ENCODE data around the gene FER. TPM values are rescaled to one million over a fixed set of nuclear protein-coding genes. Genes with fewer than 3 reads are reported as not detected.

The FER gene
- total and polyA plus RNA-seq, 2 of the 8 experiments (the other 6 are each of a cell fraction or from before 2014, with no cell fraction given) = 1.3 to 15.8 TPM

GRCh38 chr5:109099081-109099480 is 351.4 kb downstream of the FER start:
- CTCF ChIA-PET (ENCODE audit: partially characterized antibody) = interaction anchor here (0.7 to 1.2 kb wide), 2 partner anchors 9 to 498 kb away, joined by 3 read pairs; no protein-coding TSS in a partner anchor
- Histone ChIP-seq H3K4ac (replicated peaks; ENCODE audit: insufficient read length, low read depth, low read length) (no peak overlapping the region), H3K79me2 (ENCODE audit: control insufficient read depth in 1 of 2, insufficient read depth in 2 of 2, low read length in 2 of 2) (no peaks in the 10 kb centered on the region), H3K36me3 (ENCODE audit: control insufficient read depth in 2 of 4, insufficient read depth in 4 of 4, low read length in 3 of 4) (no peaks in the 10 kb centered on the region), H2BK12ac (ENCODE audit: low read depth, low read length) (no peak overlapping the region), H3K27me3 (replicated peaks in 1 of 4; ENCODE audit: control insufficient read depth in 3 of 4, extremely low read depth in 1 of 4, insufficient read depth in 3 of 4, low read length in 3 of 4) (no peaks in the 10 kb centered on the region), H3K9ac (replicated peaks in 1 of 4; ENCODE audit: extremely low read depth in 1 of 4, low read depth in 3 of 4, low read length in 3 of 4) (no peak overlapping the region), H2BK20ac (ENCODE audit: low read length) (no peak overlapping the region), H4K5ac (ENCODE audit: insufficient read length, low read depth, low read length) (no peak overlapping the region), H2BK15ac (ENCODE audit: low read length) (no peak overlapping the region), H3K4me1 (replicated peaks in 1 of 4; ENCODE audit: control insufficient read depth in 3 of 4, insufficient read depth in 4 of 4, low read length in 3 of 4) (no peaks in the 10 kb centered on the region), H4K8ac (ENCODE audit: extremely low read depth, insufficient read depth, low read length) (no peak overlapping the region), H2BK120ac (replicated peaks; ENCODE audit: low read depth, low read length) (no peak overlapping the region), H3K18ac (ENCODE audit: extremely low read depth, low read length) (no peak overlapping the region), H2AFZ (ENCODE audit: low read length) (no peak overlapping the region), H3K27ac (ENCODE audit: low read depth, low read length) (no peak overlapping the region), H3K56ac (replicated peaks; ENCODE audit: insufficient read length, low read depth, low read length) (no peak overlapping the region), H3K23ac (ENCODE audit: insufficient read length) (no peak overlapping the region), H2AK5ac (ENCODE audit: low read depth, low read length) (no peak overlapping the region), H3K79me1 (ENCODE audit: low read depth, low read length) (no peaks in the 10 kb centered on the region), H3K4me2 (ENCODE audit: insufficient read depth in 1 of 2, low read depth in 2 of 2, low read length in 2 of 2) (no peak overlapping the region), H4K20me1 (replicated peaks in 1 of 2; ENCODE audit: control insufficient read depth in 1 of 2, insufficient read depth in 2 of 2, low read length in 2 of 2) (no peaks in the 10 kb centered on the region), H2BK5ac (ENCODE audit: low read depth, low read length) (no peak overlapping the region), H4K91ac (replicated peaks; ENCODE audit: insufficient read length, low read length) (no peak overlapping the region), H3K14ac (ENCODE audit: insufficient read length) (no peak overlapping the region), H3K23me2 (ENCODE audit: low read depth, low read length) (no peaks in the 10 kb centered on the region), H3K9me3 (ENCODE audit: insufficient read depth in 2 of 2, low read depth in 1 of 2, low read length in 1 of 2) (no peaks in the 10 kb centered on the region), H3K4me3 (ENCODE audit: extremely low read depth in 1 of 4, insufficient read depth in 2 of 4, low read depth in 3 of 4, low read length in 4 of 4) (no peak overlapping the region)
- DNase-seq (ENCODE audit: low read depth in 1 of 2, low spot score in 2 of 2) (no peak), FAIRE-seq (no peak)
- 90% methylated on average over 1 of the region's 1 CpG; no CpG with 5 or more reads in 1 of the 2 experiments for WGBS, 2 experiments (ENCODE audit: extremely low coverage in 1 of 2, insufficient coverage in 1 of 2, insufficient read length in 1 of 2, insufficient replicate concordance in 2 of 2, low coverage in 1 of 2, low lambda C conversion rate in 2 of 2, missing lambda C conversion rate in 1 of 2)
- POLR2A ChIA-PET (ENCODE audit: partially characterized antibody) = no interaction called here
- TF ChIP-seq MAX (IDR thresholded peaks at IDR 0.05) (no peak), SRF (IDR thresholded peaks at IDR 0.05; ENCODE audit: low read depth, low read length) (no peak), MAFK (IDR thresholded peaks at IDR 0.05; ENCODE audit: low read depth, low read length) (no peak), NRF1 (IDR thresholded peaks at IDR 0.05; ENCODE audit: low read depth, low read length) (no peak), SP1 (IDR thresholded peaks at IDR 0.05; ENCODE audit: low read depth, low read length) (no peak), CTBP2 (IDR thresholded peaks at IDR 0.05; ENCODE audit: borderline replicate concordance, insufficient read depth, insufficient read length, low read length) (no peak), YY1 (IDR thresholded peaks at IDR 0.05; ENCODE audit: low read depth, low read length) (no peak), SP2 (IDR thresholded peaks at IDR 0.05; ENCODE audit: low read length) (no peak), KDM1A (IDR thresholded peaks at IDR 0.05; ENCODE audit: borderline replicate concordance, low read length) (no peak), CTCF (IDR thresholded peaks at IDR 0.05; ENCODE audit: control extremely low read depth in 1 of 3, insufficient read depth in 1 of 3, low read depth in 1 of 3, low read length in 3 of 3) (no peak), SUZ12 (IDR thresholded peaks at IDR 0.05; ENCODE audit: low read length) (no peak), CEBPB (IDR thresholded peaks at IDR 0.05; ENCODE audit: low read depth, low read length) (no peak)
